ENCODE data around the gene NFATC1. TPM values are rescaled to one million over a fixed set of nuclear protein-coding genes. Genes with fewer than 3 reads are reported as not detected.

NFATC1 gene
- total RNA-seq, 1 donor from 2014 or later, result 5.6 TPM

GRCh38 chr18:79553696-79554095 is 158.0 kb downstream of the NFATC1 start:
- no peak overlapping the region for H3K27ac Mint-ChIP-seq
- no peaks in the 10 kb centered on the region for H3K36me3 Mint-ChIP-seq (ENCODE audit: insufficient read depth)
- no peak for TF ChIP-seq CTCF (IDR thresholded peaks at IDR 0.05; ENCODE audit: unreplicated experiment)
- no peak for DNase-seq (ENCODE audit: low spot score, unreplicated experiment)
- no peaks in the 10 kb centered on the region for H3K9me3 Mint-ChIP-seq (ENCODE audit: low read depth)
- H3K4me1 Mint-ChIP-seq (ENCODE audit: low read depth), result no peaks in the 10 kb centered on the region
- H3K27me3 Mint-ChIP-seq, result no peaks in the 10 kb centered on the region
- no peak overlapping the region for H3K4me3 Mint-ChIP-seq (ENCODE audit: low read depth)

GRCh38 chr18:79554321-79554720 is 158.6 kb downstream of the NFATC1 start:
- TF ChIP-seq CTCF (IDR thresholded peaks at IDR 0.05; ENCODE audit: unreplicated experiment), result no peak
- no peak overlapping the region for H3K27ac Mint-ChIP-seq
- H3K4me1 Mint-ChIP-seq (ENCODE audit: low read depth), result no peaks in the 10 kb centered on the region
- DNase-seq (ENCODE audit: low spot score, unreplicated experiment), result no peak
- no peaks in the 10 kb centered on the region for H3K36me3 Mint-ChIP-seq (ENCODE audit: insufficient read depth)
- H3K4me3 Mint-ChIP-seq (ENCODE audit: low read depth), result no peak overlapping the region
- no peaks in the 10 kb centered on the region for H3K9me3 Mint-ChIP-seq (ENCODE audit: low read depth)
- H3K27me3 Mint-ChIP-seq, result no peaks in the 10 kb centered on the region

- no peak for DNase-seq (ENCODE audit: low spot score, unreplicated experiment)
- no peaks in the 10 kb centered on the region for H3K27me3 Mint-ChIP-seq
These were observed 159.4 kb downstream of the NFATC1 start for GRCh38 chr18:79554945-79555645.

GRCh38 chr18:79555885-79556284 is 160.2 kb downstream of the NFATC1 start:
- H3K27ac Mint-ChIP-seq, result no peak overlapping the region
- no peak for TF ChIP-seq CTCF (IDR thresholded peaks at IDR 0.05; ENCODE audit: unreplicated experiment)
- H3K4me1 Mint-ChIP-seq (ENCODE audit: low read depth), result no peaks in the 10 kb centered on the region
- no peaks in the 10 kb centered on the region for H3K9me3 Mint-ChIP-seq (ENCODE audit: low read depth)
- H3K36me3 Mint-ChIP-seq (ENCODE audit: insufficient read depth), result no peaks in the 10 kb centered on the region
- DNase-seq (ENCODE audit: low spot score, unreplicated experiment), result no peak
- H3K4me3 Mint-ChIP-seq (ENCODE audit: low read depth), result no peak overlapping the region
- H3K27me3 Mint-ChIP-seq, result no peaks in the 10 kb centered on the region

More at GRCh38 chr18:79554945-79555645, 159.4 kb downstream of the NFATC1 start:
- Mint-ChIP-seq H3K27ac (no peak overlapping the region), H3K9me3 (ENCODE audit: low read depth) (no peaks in the 10 kb centered on the region), H3K4me3 (ENCODE audit: low read depth) (no peak overlapping the region), H3K4me1 (ENCODE audit: low read depth) (no peaks in the 10 kb centered on the region), H3K36me3 (ENCODE audit: insufficient read depth) (no peaks in the 10 kb centered on the region)
- no peak for TF ChIP-seq CTCF (IDR thresholded peaks at IDR 0.05; ENCODE audit: unreplicated experiment)

- DNase-seq (ENCODE audit: low spot score, unreplicated experiment), result no peak
These were observed 161.3 kb downstream of the NFATC1 start for GRCh38 chr18:79556829-79557585.

More at GRCh38 chr18:79556829-79557585, 161.3 kb downstream of the NFATC1 start:
- Mint-ChIP-seq H3K36me3 (ENCODE audit: insufficient read depth) (no peaks in the 10 kb centered on the region), H3K27me3 (no peaks in the 10 kb centered on the region), H3K9me3 (ENCODE audit: low read depth) (no peaks in the 10 kb centered on the region), H3K4me1 (ENCODE audit: low read depth) (no peaks in the 10 kb centered on the region), H3K4me3 (ENCODE audit: low read depth) (no peak overlapping the region), H3K27ac (no peak overlapping the region)
- TF ChIP-seq CTCF (IDR thresholded peaks at IDR 0.05; ENCODE audit: unreplicated experiment), result no peak

Data from progenitor cell of endocrine pancreas (in vitro differentiated cells).